ENCODE measurements around the gene SGSH. TPM values are rescaled to one million over a fixed set of nuclear protein-coding genes. Genes with fewer than 3 reads are reported as not detected.
A peak's percentile ranks its signal among the peaks of the same experiment; 100 is the strongest.
"Not testable (repeated sequence)": the region's sequence is repeated elsewhere in the genome, so short reads cannot be mapped to it uniquely, and the experiment has no call there.

SGSH gene
- total RNA-seq, 1 donor from 2014 or later, result 3.7 TPM

DNA sequence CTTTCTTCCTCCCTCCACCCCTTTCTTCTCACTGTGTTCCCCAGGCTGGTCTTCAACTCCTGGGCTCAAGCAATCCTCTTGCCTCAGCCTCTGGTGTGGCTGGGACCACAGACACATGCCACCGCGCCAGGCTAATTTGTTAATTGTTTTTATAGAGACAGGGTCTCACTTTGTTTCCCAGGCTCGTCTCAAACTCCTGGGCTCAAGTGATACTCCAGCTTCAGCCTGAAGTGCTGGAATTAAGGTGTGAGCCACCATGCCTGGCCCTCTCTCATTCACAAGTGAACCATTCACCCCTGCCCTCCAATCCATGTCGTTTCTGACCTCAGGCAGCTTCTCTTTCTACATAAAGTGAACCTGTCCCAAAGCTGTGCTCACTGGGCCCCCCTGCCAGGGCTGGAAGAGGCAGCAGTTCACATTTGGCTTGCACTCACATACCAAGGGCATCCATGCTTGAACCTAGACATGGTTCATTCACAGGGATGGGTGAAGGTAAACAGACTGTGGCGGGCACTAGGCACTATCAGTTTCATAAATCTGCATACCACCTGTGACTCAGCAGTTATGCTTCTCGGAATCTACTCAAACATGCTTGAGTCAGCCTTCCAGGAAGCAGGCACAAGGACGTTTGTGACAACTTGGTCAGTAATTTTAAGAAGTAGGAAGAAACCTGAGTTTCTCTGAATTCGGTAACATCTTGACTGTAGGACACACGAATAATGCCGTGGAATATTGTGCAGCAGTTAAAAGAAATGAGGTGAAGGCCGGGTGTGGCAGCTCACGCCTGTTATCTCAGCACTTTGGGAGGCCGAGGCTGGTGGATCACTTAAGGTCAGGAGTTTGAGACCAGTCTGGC is 34.5 kb upstream of the SGSH start:
- DNase-seq (ENCODE audit: low spot score in 2 of 2) (no peak), FAIRE-seq (no peak)

DNA sequence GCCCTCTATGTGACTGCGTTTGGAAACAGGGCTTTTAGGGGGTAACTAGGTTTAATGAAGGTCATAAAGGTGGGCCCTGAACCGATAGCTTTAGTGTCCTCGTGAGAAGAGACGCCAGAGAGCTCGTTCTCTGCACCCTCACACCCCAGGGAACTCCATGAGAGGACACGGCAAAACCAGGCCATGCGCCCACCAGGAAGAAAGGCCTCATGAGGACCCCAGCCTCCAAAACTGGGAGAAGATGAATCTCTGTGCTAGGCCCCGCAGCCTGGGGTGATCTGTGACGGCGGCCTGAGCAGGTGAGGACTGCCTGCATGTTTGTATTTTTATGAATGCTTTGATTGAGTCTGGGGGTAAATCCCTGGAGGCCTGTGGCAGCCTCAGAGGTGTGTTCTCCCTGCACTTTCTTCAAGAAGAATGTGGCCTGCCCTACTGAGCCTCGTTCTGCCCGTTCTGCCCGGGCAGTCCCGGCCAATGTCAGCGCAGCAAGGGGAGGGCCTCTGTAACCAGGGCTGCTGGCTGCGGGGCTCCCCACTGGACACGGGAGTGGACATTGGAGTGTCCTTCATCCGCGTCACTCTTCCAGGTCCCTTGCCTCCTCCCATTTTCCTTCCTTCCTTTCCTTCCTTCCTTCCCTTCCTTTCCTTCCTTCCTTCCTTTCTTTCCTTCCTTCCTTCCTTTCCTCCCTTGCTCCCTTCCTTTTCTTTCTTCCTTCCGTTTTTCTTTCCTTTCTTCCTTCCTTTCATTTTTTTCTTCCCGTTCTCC is 33.7 kb upstream of the SGSH start:
- FAIRE-seq (no peak), DNase-seq (ENCODE audit: low spot score in 2 of 2) (no peak)

DNA sequence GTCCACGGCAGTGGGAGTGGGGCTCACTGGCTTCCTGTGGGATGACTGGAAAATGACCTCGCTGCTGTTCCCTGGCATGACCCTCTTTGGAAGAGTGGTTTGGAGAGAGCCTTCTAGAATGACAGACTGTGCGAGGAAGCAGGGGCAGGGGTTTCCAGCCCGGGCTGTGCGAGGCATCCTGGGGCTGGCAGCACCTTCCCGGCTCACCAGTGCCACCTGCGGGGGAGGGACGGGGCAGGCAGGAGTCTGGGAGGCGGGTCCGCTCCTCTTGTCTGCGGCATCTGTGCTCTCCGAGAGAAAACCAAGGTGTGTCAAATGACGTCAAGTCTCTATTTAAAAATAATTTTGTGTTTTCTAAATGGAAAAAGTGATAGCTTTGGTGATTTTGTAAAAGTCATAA is 32.7 kb upstream of the SGSH start:
- FAIRE-seq (no peak), DNase-seq (ENCODE audit: low spot score in 2 of 2) (peak in 1 of 2 donors; percentile 50)

DNA sequence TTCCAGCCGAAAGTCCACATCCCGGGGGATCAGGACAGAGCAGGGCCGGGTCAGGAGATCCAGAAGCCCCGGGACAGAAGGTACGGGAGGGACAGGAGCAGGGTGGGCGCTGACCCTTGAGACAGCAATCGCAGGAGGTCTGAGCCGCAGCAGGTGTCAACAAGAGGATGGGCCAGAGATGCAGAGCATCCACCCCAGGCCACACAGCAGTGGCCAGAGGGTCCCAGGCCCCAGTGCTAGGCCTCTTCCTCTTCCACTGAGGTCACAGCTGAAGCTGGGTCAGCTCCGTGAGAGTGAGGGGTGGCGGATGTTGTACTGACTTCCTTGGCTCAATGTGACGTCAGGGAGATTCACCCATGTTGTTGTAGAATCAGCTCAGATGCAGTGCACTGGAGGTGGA is 31.8 kb upstream of the SGSH start:
- DNase-seq (ENCODE audit: low spot score in 2 of 2) (no peak), FAIRE-seq (no peak)

DNA sequence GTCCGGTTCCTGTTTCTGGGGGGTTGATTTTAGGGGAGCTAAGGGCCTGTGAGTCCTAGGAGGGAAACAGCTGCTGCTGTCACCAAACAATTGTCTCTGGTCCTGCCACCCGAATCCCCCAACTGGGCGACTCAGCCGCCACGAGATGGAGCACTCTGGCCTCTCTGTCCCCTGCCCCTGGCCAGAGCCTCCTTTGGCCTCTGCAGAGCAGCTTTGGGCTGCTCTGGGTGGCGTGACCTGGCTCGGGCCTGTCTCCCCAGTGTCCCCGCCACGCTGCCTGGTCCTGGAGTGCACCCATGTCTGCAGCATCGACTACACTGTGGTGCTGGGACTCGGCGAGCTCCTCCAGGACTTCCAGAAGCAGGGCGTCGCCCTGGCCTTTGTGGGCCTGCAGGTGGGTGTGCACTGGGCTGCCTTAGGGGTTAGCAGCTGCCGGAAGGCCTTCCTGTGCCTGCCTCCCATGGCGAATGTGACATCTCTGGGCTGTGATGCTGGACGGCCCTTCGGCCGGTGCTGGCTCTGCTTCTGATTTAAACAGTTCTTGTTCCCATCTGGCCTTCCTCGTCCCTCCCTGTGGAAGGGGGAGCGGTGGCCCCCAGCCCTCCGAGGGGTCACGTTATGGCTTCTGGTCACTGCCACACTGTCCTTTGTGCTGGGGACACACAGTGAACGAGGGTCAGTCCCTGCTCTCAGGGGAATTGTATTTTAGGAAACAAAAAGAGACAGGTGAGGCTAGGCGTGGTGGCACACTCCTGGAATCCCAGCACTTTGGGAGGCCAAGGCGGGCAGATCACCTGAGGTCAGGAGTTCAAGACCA is 29.0 kb upstream of the SGSH start:
- FAIRE-seq (no peak), DNase-seq (ENCODE audit: low spot score in 2 of 2) (no peak)

DNA sequence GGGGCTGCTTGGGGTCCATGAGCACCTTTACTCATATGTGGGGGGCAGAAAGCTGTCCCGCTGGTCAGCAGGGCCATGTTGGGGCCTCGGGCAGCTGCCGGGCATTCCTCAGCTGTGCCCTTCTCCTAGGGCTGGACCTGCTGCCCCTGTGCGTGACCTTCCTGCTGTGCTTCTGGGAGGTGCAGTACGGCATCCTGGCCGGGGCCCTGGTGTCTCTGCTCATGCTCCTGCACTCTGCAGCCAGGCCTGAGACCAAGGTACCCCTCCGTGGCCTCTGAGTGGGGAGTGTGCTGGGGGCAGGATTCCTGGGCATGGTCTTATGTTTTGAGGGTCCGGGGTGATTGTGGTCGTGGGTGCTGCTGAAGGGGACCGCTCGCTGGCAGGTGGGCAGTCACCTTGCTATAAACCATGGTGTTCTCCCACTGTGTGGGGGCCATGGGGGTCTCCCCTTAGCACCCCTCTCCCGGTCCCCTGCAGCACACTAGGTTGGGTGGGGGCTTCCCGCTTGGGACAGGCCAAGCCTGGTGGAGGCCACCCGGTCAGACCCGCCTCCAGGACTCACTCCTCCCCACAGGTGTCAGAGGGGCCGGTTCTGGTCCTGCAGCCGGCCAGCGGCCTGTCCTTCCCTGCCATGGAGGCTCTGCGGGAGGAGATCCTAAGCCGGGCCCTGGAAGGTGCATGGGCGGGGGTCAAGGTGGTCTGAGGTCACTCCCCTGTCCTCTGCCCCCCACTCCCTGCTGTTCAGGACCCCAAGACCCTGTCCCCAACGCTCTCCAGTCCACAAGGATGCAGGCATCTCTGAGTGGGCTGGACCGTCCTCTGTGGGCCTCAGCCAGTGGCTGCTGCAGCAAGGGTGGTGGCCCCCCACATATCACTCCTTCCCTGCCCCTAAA is 28.1 kb upstream of the SGSH start:
- no peak for FAIRE-seq

DNA sequence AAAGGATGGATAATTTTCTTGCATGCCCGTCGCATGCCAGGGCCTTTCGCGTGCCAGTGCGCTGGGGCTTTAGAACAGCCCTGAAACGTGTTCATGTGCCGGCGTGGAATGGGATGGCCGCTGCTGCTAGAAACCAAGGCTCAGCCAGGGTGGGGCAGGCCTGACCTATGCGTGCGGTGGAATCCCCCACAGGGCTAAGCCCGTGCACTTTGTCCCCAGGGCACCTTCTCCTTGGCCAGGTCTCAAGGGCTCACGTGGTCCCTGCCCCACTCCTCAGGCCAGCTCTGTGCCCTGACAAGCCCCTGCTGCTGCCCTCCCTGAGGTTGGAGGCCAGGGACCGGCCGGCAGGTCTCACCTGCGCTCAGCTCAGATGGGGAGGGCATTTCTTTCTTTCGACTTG is 27.4 kb upstream of the SGSH start:
- DNase-seq (ENCODE audit: low spot score in 2 of 2) (no peak), FAIRE-seq (no peak)

More for the DNA sequence above, 28.1 kb upstream of the SGSH start:
- no peak for DNase-seq (ENCODE audit: low spot score in 2 of 2)

DNA sequence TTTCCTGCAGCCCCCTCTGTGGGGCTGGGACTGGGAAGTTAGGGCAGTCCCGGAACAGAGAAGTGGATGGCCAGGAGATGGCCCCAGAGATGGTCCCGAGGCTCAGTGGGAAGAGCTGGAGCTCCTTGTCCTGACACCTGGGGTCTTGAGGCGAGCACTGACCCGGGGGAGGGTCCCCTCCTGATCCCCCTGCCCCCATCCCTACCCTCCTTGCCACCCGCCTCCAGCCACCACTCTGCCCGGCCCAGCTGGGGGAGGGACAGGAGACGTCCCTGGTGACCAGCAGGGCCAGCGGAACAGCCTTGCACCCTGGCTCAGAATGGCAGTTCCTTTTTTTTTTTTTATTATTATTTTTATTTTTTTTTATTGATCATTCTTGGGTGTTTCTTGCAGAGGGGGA is 26.6 kb upstream of the SGSH start:
- DNase-seq (ENCODE audit: low spot score in 2 of 2) (no peak), FAIRE-seq (no peak)

DNA sequence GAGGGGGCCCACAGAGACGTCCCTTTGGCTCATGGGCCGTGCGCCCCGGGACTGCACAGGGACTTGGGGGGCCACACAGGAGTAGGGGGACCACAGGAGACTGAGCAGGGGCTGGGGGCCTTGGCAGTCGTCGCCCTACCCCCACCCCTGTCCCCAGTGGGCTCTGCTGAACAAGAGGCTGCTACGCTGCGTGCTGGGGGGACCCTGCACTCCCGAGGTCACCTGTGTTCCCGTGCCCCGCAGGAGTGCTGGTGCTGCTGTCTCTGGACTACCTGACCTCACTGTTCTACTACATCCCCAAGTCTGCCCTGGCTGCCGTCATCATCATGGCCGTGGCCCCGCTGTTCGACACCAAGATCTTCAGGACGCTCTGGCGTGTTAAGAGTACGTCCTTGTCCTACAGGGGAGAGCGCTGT is 26.1 kb upstream of the SGSH start:
- DNase-seq (ENCODE audit: low spot score in 2 of 2) (no peak), FAIRE-seq (no peak)

DNA sequence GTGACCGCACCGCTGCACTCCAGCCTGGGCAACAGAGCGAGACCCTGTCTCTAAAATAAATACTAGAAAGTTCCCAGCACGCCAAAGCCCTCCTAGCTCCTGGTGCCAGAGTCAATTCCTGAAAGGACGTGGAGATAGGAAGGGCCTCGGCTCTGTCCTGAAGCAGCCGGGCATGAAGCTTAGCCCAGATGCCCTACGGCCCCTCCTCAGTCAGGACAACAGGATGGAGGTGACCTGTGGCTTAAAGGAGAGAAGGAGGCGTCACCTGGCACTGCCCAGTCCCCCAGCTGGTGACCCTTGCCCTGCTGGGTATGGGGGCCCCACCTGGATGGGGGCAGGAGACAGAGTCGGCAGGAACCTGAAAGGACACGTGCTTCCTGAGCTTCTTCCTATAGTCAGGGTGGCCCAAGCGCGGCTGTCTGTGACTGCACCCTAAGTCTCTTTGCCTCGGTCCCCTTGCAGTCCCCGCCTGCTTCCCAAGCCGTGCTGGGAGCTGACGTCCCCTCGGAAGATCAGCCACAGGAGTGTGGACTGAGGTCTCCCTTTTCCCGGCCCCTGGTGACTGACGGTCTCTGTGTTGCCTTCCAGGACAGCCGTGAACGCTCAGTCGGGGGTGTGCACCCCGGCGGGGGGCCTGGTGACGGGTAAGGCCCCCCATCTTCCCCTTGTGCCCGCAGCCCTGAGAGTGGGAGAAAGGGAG is 25.6 kb upstream of the SGSH start:
- DNase-seq (ENCODE audit: low spot score in 2 of 2) (no peak), FAIRE-seq (no peak)

DNA sequence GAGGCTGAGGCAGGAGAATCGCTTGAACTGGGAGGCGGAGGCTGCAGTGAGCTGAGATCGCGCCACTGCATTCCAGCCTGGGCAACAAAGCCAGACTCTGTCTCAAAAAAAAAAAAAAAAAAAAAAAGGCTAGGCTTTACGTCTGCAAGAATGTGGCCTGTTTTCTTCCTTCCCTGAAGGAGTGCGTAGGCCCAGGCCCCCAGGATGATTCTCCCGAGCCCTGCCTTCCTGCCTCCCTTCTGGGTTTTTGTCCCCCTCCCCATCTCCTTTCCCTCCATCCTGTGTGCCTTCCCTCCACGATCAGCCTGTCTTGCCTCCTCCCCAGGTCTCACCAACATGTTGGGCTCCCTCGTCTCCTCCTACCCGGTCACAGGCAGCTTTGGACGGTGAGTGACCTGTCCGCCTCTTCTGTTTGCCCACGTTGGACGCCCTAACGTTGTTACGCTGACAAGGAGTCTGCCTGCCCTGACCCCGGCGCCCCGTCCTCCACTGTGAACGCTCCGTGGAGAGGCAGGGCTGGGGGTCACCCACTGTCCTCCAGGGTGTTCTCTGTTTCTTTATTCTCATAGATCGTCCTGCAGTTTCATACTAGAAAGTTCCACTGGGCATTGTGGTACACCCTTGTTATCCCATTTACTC is 24.9 kb upstream of the SGSH start:
- no peak for FAIRE-seq

DNA sequence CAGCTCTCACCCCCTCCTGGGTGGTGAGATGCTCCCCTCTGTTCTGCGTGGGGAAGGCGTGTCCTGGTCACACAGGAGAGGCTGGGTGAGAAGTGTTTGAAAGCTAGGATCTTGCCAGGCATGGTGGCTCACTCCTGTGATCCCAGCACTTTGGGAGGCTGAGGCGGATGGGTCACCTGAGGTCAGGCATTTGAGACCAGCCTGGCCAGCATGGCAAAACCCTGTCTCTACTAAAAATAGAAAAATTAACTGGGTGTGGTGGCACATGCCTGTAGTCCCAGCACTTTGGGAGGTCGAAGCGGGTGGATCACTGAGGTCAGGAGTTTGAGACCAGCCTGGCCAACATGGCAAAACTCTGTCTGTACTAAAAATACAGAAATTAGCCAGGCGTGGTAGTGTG is 24.3 kb upstream of the SGSH start:
- DNase-seq (ENCODE audit: low spot score in 2 of 2); FAIRE-seq: not testable (repeated sequence)

More for the DNA sequence above, 24.9 kb upstream of the SGSH start:
- no peak for DNase-seq (ENCODE audit: low spot score in 2 of 2)

DNA sequence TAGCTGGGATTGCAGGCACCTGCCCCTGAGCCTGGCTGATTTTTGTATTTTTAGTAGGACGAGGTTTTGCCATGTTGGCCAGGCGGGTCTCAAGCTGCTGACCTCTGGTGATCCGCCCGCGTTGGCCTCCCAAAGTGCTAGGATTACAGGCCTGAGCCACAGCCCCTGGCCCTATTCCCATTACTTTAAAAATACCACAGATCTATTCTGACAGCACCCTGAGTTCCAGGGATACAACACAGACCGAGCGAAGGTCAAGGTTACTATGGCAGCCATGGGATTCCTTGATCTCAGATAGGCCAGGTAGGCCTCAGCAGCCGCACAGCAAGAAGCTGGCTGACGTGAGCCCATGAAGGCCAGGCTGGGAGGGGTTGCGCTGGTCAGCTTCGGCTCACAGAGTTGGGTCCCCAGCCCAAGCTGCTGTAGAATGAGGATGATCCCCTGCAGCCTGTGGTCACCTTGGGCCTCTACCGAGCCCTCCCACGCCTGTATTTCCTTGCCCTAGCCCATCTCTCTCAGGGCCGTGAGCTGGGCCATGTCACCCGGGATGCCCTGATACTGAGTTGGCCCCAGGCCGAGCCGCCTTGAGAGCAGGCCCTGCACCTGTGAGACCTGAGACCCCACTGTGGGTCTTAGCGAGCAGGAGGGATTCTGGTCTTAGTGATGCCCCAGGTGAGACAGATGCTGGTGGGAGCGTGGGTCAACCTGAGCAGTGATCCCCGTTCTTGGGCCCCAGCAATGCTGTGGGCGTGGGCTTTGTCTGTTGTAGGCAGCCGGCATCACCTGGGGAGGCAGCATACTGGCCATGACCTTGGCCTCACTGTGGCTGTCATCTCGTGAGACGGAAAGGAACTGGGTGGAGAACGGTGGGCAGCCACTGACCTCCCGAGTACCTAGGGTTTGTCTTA is 23.6 kb upstream of the SGSH start:
- DNase-seq (ENCODE audit: low spot score in 2 of 2) (no peak), FAIRE-seq (no peak)

DNA sequence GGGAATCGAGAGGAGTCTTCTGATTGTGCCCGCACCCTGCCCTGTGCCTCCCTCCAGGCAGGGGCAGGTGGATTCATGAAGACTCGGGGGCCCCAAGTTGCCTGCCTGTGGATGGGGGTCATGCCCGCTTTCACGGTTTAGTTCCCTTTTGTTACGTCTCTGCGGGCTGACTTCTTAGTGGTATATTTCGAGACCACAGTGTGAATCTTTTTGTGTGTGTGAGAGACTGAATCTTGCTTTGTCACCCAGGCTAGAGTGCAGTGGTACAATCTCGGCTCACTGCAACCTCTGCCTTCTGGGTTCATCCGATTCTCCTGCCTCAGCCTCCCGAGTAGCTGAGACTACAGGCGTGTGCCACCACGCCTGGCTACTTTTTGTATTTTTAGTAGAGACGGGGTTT is 22.4 kb upstream of the SGSH start:
- DNase-seq (ENCODE audit: low spot score in 2 of 2) (no peak), FAIRE-seq (no peak)

DNA sequence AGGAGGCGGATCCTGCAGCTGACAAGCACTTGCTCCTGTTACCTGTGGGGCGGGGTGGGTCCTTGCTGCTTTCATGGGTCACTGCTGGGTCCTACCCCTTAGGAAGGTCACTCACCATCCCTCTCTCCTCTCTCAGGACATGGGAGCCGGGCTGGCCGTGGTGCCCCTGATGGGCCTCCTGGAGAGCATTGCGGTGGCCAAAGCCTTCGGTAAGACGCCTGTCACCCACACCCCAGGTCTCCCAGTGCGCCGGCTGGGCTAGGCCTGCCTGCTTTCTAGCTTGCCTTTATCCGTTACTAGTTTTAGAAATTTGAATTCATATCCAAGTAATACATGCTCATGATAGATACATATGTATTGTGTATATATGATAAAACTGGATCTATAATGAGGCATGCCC is 17.3 kb upstream of the SGSH start:
- FAIRE-seq (no peak), DNase-seq (ENCODE audit: low spot score in 2 of 2) (no peak)

DNA sequence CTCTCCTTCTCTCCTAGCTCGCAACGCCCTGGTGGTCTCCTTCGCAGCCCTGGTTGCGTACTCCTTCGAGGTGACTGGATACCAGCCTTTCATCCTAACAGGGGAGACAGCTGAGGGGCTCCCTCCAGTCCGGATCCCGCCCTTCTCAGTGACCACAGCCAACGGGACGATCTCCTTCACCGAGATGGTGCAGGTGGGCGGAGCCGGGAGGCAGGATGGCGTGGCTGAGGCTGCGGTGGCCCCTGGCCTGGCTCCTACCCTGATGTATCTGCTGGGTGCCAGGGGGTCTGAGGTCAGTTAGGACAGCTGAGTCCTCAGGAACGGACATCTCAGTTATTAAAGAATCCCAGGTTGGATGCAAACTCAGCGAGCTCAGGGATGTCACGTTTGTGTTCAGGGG is 16.8 kb upstream of the SGSH start:
- no peak for DNase-seq (ENCODE audit: low spot score in 2 of 2)
- no peak for FAIRE-seq

DNA sequence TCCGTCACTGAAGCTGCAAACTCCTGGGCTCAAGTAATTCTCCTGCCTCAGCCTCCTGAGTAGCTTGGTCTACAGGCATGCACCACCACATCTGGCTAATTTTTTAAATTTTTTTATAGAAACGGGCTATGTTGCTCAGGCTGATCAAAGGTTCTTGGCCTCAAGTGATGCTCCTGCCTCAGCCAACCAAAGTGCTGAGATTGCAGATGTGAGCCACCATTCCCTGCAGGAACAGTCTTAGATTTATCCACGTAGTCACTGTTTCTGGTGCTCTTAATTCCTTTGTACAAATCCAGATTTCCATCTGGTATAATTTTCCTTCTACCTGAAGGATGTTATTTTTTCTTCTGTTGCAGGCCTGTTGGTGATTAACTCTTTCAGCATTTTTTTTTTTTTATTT is 13.1 kb upstream of the SGSH start:
- no peak for FAIRE-seq
- no peak for DNase-seq (ENCODE audit: low spot score in 2 of 2)

DNA sequence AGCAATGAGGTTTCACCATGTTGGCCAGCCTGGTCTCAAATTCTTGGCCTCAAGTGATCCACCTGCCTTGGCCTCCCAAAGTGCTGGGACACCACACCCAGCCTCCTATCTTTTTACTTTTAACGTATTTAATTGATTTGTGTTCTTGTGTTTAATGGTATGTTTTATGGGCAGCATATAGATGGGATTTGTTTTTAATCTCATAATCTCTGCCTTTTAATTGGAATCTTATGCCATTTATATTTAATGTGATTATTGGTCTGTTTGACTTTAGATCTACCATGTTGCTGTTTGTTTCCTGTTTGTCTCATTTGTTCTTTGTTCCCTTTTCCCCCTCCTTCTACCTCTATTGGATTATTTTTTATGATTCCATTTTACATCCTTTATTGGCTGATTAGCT is 12.3 kb upstream of the SGSH start:
- no peak for FAIRE-seq

More for the DNA sequence above, 12.3 kb upstream of the SGSH start:
- DNase-seq (ENCODE audit: low spot score in 2 of 2), result no peak
